OCI-LY7 (cell line): ENCODE measurements around the gene TICAM1.

ENCODE experiments used
- EZH2phosphoT487 ChIP-seq: fragments of 200-600 bp; sonication (generic); IDR thresholded peaks from 2 replicates; pipeline ENCODE4 v1.6.1; 2018; ENCODE audit warnings: low read depth, borderline replicate concordance, mild to moderate bottlenecking, mixed run types, antibody characterized with exemption, low read length, moderate library complexity, mixed read lengths
- TF ChIP-seq, protein P1 (sequence below): fragments of 200-600 bp; sonication (generic); conservative IDR thresholded peaks from 2 replicates; pipeline ENCODE4 v1.5.1; 2014; ENCODE audit warnings: mild to moderate bottlenecking, antibody characterized with exemption, low read length, moderate library complexity, mixed read lengths

DNA sequence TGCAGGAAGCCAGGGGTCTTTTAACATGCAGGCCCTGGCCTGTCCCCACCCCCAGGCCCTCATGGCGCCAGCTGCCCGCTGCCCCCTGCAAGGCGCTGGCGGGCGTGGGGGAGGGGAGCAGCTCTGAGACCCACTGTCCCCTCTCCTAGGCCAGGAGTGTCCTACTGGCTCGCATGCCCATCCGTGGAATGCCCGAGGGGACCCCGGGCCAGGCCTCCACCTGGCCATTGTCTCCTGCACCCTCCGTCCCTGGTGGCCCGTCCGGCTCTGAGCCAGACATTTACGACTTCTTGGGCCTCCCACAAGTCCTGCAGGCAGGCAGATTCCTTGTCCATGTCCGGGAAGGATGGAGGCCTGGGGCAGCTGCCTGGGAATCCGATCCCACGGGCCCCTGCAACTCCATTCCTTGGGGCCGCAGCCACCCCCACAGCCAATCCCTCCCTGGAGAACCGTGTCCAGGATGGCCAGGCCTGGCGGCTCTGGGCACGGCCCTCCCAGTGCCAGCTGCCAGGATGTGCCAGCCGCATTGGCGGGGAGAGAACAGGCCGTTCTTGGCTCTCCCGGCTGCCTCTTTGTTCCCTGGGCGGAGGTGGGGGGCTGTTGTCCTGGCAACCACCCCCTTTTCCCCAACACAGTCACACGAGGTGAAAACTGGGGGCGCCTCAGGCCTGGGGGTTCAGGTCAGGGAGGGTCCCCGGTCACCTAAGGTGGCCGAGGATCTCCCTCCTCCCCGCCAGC is 46.4 kb upstream of the TICAM1 start:
- TF ChIP-seq, protein P1, sequence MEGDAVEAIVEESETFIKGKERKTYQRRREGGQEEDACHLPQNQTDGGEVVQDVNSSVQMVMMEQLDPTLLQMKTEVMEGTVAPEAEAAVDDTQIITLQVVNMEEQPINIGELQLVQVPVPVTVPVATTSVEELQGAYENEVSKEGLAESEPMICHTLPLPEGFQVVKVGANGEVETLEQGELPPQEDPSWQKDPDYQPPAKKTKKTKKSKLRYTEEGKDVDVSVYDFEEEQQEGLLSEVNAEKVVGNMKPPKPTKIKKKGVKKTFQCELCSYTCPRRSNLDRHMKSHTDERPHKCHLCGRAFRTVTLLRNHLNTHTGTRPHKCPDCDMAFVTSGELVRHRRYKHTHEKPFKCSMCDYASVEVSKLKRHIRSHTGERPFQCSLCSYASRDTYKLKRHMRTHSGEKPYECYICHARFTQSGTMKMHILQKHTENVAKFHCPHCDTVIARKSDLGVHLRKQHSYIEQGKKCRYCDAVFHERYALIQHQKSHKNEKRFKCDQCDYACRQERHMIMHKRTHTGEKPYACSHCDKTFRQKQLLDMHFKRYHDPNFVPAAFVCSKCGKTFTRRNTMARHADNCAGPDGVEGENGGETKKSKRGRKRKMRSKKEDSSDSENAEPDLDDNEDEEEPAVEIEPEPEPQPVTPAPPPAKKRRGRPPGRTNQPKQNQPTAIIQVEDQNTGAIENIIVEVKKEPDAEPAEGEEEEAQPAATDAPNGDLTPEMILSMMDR, result no peak
- no peak for TF ChIP-seq EZH2phosphoT487
